HepG2 (cell line): ENCODE results near the gene HADHA. TPM values are rescaled to one million over a fixed set of nuclear protein-coding genes. Genes with fewer than 3 reads are reported as not detected.

Experiments used
- ATAC-seq: fragments of 200-7000 bp; cut with Tn5 transposase; 3 replicates; pipeline ENCODE4 v1.9.1; 2020; ENCODE audit warnings: mild to moderate bottlenecking, moderate library complexity
- BruUV-seq: library from RNA; stranded (reverse); fragments of 400-500 nt; replicated peaks from 2 replicates; lab custom pipeline; 2021; lab: Mats Ljungman, UMichigan
- CTCF ChIA-PET: fragments of 300-600 bp; formaldehyde crosslinking; extraction: SDS; loops from one replicate; lab custom pipeline; 2021; ENCODE audit warnings: low total read pairs, inconsistent platforms, low intra/inter-chr PET ratio; lab: Yijun Ruan, JAX
- POLR2A ChIA-PET: fragments of 350-600 bp; sonication (Branson Sonifier 250); formaldehyde crosslinking; loops from one replicate; lab custom pipeline; 2020; ENCODE audit warnings: antibody characterized with exemption, inconsistent platforms; lab: Yijun Ruan, JAX
- DNase-seq: peaks from one replicate; pipeline ENCODE4 v3.0.0-alpha.2; 2015; ENCODE audit warnings: low spot score
- FAIRE-seq: peaks from 3 replicates; lab custom pipeline; 2011; peaks lifted over from hg19 to GRCh38; lab: Jason Lieb, UNC
- H2AFZ ChIP-seq: one replicate; pipeline ENCODE4 v1.6.1; 2011; ENCODE audit warnings: low read length, inconsistent platforms
- H3K27ac ChIP-seq: fragments of 300-600 bp; 3 replicates; pipeline ENCODE4 v1.8.0; 2011; ENCODE audit warnings: mixed run types, mild to moderate bottlenecking, mixed read lengths, low read length, inconsistent platforms; ENCODE audit not compliant: insufficient read depth; ENCODE audit errors: extremely low read length
- H3K27me3 ChIP-seq, 2 experiments: fragments of 200-600 bp in 1 of 2; 2 replicates in 1 of 2; 3 replicates in 1 of 2; pipeline versions ENCODE4 v1.6.0 to v1.8.0; 2011; ENCODE audit warnings: low read length in 2 of 2, mild to moderate bottlenecking in 2 of 2, moderate library complexity in 2 of 2, inconsistent platforms in 1 of 2; ENCODE audit not compliant: insufficient read depth in 2 of 2, control insufficient read depth in 1 of 2
- H3K36me3 ChIP-seq, 2 experiments: fragments of 200-600 bp in 1 of 2; replicated peaks in 1 of 2; 2 replicates in 1 of 2; 3 replicates in 1 of 2; pipeline versions ENCODE4 v1.5.1 to v1.8.0; 2011; ENCODE audit warnings: low read length in 2 of 2, inconsistent platforms in 1 of 2; ENCODE audit not compliant: insufficient read depth in 2 of 2, control insufficient read depth in 1 of 2
- H3K4me1 ChIP-seq: 2 replicates; pipeline ENCODE4 v1.5.1; 2012; ENCODE audit warnings: low read length, inconsistent platforms; ENCODE audit not compliant: insufficient read depth
- H3K4me2 ChIP-seq: 2 replicates; pipeline ENCODE4 v1.6.0; 2011; ENCODE audit warnings: low read depth, low read length, inconsistent platforms
- H3K4me3 ChIP-seq, 3 experiments: fragments of 200-600 bp in 1 of 3; sonication (generic), shearing (Covaris generic) in 1 of 3; replicated peaks in 1 of 3; 2 replicates each; pipeline ENCODE4 v1.5.1; 2011 to 2016; ENCODE audit warnings: low read length in 3 of 3, inconsistent platforms in 2 of 3, low read depth in 2 of 3, mild to moderate bottlenecking in 2 of 3, control low read depth in 1 of 3, mixed read lengths in 1 of 3; ENCODE audit not compliant: insufficient read depth in 1 of 3
- H3K79me2 ChIP-seq: one replicate; pipeline ENCODE4 v1.6.1; 2011; ENCODE audit warnings: low read length, inconsistent platforms; ENCODE audit not compliant: insufficient read depth
- H3K9ac ChIP-seq: 2 replicates; pipeline ENCODE4 v1.6.0; 2011; ENCODE audit warnings: mild to moderate bottlenecking, low read depth, low read length, inconsistent platforms; ENCODE audit not compliant: insufficient read depth
- H3K9me3 ChIP-seq: 2 replicates; pipeline ENCODE4 v1.5.1; 2012; ENCODE audit warnings: mild to moderate bottlenecking, low read length
- H4K20me1 ChIP-seq: 2 replicates; pipeline ENCODE4 v1.6.0; 2011; ENCODE audit warnings: inconsistent platforms, mild to moderate bottlenecking, low read length, moderate library complexity; ENCODE audit not compliant: insufficient read depth
- DNMT1 ChIP-seq: sonication (generic); formaldehyde crosslinking; IDR thresholded peaks from 2 replicates; pipeline ENCODE4 v1.5.1; 2020; ENCODE audit warnings: mild to moderate bottlenecking, missing genetic modification reagents
- HOXA9 ChIP-seq: sonication (generic); formaldehyde crosslinking; IDR thresholded peaks from 2 replicates; pipeline ENCODE4 v1.8.1; 2022; ENCODE audit warnings: missing genetic modification reagents, mild to moderate bottlenecking, moderate library complexity, borderline replicate concordance
- JDP2 ChIP-seq: sonication (generic); formaldehyde crosslinking; IDR thresholded peaks from 2 replicates; pipeline ENCODE4 v1.8.1; 2022; ENCODE audit warnings: missing genetic modification reagents, borderline replicate concordance
- MED13 ChIP-seq: sonication (generic); formaldehyde crosslinking; IDR thresholded peaks from 2 replicates; pipeline ENCODE4 v1.5.0; 2020; ENCODE audit warnings: missing genetic modification reagents
- SNRNP70 ChIP-seq: fragments of 200-400 bp; formaldehyde crosslinking; IDR thresholded peaks from 2 replicates; pipeline ENCODE4 v1.6.1; 2017; ENCODE audit warnings: mild to moderate bottlenecking, low read depth, low read length, moderate library complexity
- ZNF383 ChIP-seq: sonication (generic); formaldehyde crosslinking; IDR thresholded peaks from 2 replicates; pipeline ENCODE4 v1.4.0; 2020; ENCODE audit warnings: missing genetic modification reagents, mild to moderate bottlenecking, borderline replicate concordance
- ZNF841 ChIP-seq: sonication (generic); formaldehyde crosslinking; IDR thresholded peaks from 2 replicates; pipeline ENCODE4 v1.8.1; 2023; ENCODE audit warnings: missing genetic modification reagents, borderline replicate concordance
- WGBS: methylation state at CpG from one replicate; pipeline ENCODE4 v1.1.6; 2017; ENCODE audit warnings: low lambda C conversion rate; 5-methylcytosine and 5-hydroxymethylcytosine counted together
- in situ Hi-C: cut with HindIII; loops from 2 replicates; pipeline ENCODE4 v1.10.0; 2017; ENCODE audit warnings: low pct_unique_long_range_greater_than_20kb; ENCODE audit not compliant: extremely low pct_ligation_motif_present
- intact Hi-C: fragments of 100-400 bp; cut with micrococcal nuclease; formaldehyde crosslinking; loops from one replicate; pipeline ENCODE4 v1.10.0; 2022; ENCODE audit not compliant: unreplicated experiment
- polyA plus RNA-seq, 8 experiments: library from polyadenylated mRNA; depleted of rRNA in 3 of 8; stranded (reverse) in 7 of 8; unstranded in 1 of 8; fragments of >200 nt; fragmentation: Illumina TruSeq in 4 of 8; extraction: Trizol in 4 of 8; gene quantifications; 2 replicates each; pipeline versions ENCODE4 v1.2.1 to v1.2.3, GENCODE V29; 2011 to 2016; ENCODE audit warnings: low read depth in 4 of 8, missing spikeins in 1 of 8, mixed read lengths in 1 of 8; ENCODE audit not compliant: insufficient read depth in 1 of 8
- total RNA-seq, 5 experiments: library from RNA; depleted of rRNA; stranded (reverse); fragments of >200 nt; fragmentation: Illumina TruSeq; extraction: Trizol; gene quantifications; 2 replicates each; pipeline ENCODE4 v1.2.3, GENCODE V29; 2016; ENCODE audit warnings: low read depth in 1 of 5
- TF ChIP-seq, protein P1 (sequence below): sonication (generic); formaldehyde crosslinking; IDR thresholded peaks from 2 replicates; pipeline ENCODE4 v1.8.0; 2022; ENCODE audit warnings: missing genetic modification reagents, mild to moderate bottlenecking, borderline replicate concordance
- TF ChIP-seq, protein P2 (sequence below): sonication (generic); formaldehyde crosslinking; IDR thresholded peaks from 2 replicates; pipeline ENCODE4 v1.5.0; 2020; ENCODE audit warnings: mild to moderate bottlenecking, missing genetic modification reagents

The HADHA gene
- total and polyA plus RNA-seq, 2 of the 13 experiments (the other 11 are each of a cell fraction or from before 2014, with no cell fraction given): 102 to 270 TPM

DNA sequence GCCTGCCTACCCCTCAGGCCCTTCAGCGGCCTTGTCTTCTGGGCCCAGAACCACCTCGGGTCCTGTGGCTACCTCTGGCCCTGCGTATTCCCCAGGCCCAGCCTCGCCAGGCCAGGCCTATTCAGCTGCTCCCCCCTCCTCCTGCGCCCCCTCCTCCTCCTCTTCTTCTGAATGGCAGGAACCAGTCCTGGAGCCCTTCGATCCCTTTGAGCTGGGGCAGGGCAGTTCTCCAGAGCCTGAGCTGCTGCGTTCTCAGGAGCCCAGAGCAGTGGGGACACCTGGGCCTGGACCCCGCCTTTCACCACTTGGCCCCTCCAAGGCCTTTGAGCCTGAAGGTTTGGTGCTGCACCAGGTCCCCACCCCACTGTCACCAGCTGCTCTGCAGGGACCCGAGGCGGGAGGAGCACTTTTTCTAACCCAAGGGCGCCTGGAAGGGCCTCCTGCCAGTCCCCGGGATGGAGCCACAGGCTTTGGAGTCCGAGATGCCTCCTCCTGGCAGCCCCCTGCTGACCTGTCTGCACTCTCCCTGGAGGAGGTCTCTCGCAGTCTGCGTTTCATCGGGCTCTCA lies 56.8 kb downstream of the HADHA start:
- H3K9me3 ChIP-seq: no peaks in the 10 kb centered on the region
- no peak overlapping the region for H3K9ac ChIP-seq
- whole genome bisulfite sequencing: 73% methylated on average over 13 of the region's 16 CpGs
- FAIRE-seq (no peak), DNase-seq (no peak), ATAC-seq (peak; percentile 12)
- no peaks in the 10 kb centered on the region for H4K20me1 ChIP-seq
- TF ChIP-seq ZNF841 (CRISPR knock-in tag) (no peak), SNRNP70 (no peak), ZNF383 (CRISPR knock-in tag) (no peak), JDP2 (CRISPR knock-in tag) (no peak), HOXA9 (CRISPR knock-in tag) (no peak), DNMT1 (CRISPR knock-in tag) (no peak), MED13 (CRISPR knock-in tag) (no peak)
- TF ChIP-seq, protein P1, sequence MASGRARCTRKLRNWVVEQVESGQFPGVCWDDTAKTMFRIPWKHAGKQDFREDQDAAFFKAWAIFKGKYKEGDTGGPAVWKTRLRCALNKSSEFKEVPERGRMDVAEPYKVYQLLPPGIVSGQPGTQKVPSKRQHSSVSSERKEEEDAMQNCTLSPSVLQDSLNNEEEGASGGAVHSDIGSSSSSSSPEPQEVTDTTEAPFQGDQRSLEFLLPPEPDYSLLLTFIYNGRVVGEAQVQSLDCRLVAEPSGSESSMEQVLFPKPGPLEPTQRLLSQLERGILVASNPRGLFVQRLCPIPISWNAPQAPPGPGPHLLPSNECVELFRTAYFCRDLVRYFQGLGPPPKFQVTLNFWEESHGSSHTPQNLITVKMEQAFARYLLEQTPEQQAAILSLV (CRISPR knock-in tag): no peak
- TF ChIP-seq, protein P2, sequence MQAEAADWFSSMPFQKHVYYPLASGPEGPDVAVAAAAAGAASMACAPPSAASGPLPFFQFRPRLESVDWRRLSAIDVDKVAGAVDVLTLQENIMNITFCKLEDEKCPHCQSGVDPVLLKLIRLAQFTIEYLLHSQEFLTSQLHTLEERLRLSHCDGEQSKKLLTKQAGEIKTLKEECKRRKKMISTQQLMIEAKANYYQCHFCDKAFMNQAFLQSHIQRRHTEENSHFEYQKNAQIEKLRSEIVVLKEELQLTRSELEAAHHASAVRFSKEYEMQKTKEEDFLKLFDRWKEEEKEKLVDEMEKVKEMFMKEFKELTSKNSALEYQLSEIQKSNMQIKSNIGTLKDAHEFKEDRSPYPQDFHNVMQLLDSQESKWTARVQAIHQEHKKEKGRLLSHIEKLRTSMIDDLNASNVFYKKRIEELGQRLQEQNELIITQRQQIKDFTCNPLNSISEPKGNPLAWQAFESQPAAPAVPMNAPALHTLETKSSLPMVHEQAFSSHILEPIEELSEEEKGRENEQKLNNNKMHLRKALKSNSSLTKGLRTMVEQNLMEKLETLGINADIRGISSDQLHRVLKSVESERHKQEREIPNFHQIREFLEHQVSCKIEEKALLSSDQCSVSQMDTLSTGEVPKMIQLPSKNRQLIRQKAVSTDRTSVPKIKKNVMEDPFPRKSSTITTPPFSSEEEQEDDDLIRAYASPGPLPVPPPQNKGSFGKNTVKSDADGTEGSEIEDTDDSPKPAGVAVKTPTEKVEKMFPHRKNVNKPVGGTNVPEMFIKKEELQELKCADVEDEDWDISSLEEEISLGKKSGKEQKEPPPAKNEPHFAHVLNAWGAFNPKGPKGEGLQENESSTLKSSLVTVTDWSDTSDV (CRISPR knock-in tag): no peak
- POLR2A ChIA-PET: no interaction called here
- CTCF ChIA-PET: no interaction called here
- no peaks in the 10 kb centered on the region for H3K79me2 ChIP-seq
- no peak overlapping the region for H3K27ac ChIP-seq
- intact Hi-C loops (no loop called here), in situ Hi-C loops (no loop called here)
- no peak overlapping the region for H3K4me2 ChIP-seq
- peaks cover 5 to 19% of the 10 kb centered on the region in 2 experiments for H3K36me3 ChIP-seq
- no TSS peak for BruUV-seq
- no peak overlapping the region for H3K4me3 ChIP-seq
- no peak overlapping the region for H2AFZ ChIP-seq
- H3K4me1 ChIP-seq: peaks cover 3% of the 10 kb centered on the region
- H3K27me3 ChIP-seq: peaks cover 2 to 3% of the 10 kb centered on the region in 2 experiments; a peak in 1 of 5 replicates
